Measurements from ENCODE around the gene TFAP2C.
"Not testable (repeated sequence)": the region's sequence is repeated elsewhere in the genome, so short reads cannot be mapped to it uniquely, and the experiment has no call there.

The TFAP2C gene

GRCh38 chr20:56616716-56617115 is 12.4 kb upstream of the TFAP2C start:
- no peak for DNase-seq (ENCODE audit: low read depth)

- no peak for DNase-seq (ENCODE audit: low read depth)
Measured at GRCh38 chr20:56617489-56617888, 11.6 kb upstream of the TFAP2C start.

- no peak for DNase-seq (ENCODE audit: low read depth)
Measured at GRCh38 chr20:56621730-56622129, 7.4 kb upstream of the TFAP2C start.

GRCh38 chr20:56623930-56624329 is 5.2 kb upstream of the TFAP2C start:
- not testable (repeated sequence) for DNase-seq (ENCODE audit: low read depth)

- no peak for DNase-seq (ENCODE audit: low read depth)
Measured at GRCh38 chr20:56624786-56625681, 4.1 kb upstream of the TFAP2C start.

- no peak for DNase-seq (ENCODE audit: low read depth)
Measured at GRCh38 chr20:56625837-56626236, 3.3 kb upstream of the TFAP2C start.

GRCh38 chr20:56626367-56627121 is 2.6 kb upstream of the TFAP2C start:
- DNase-seq (ENCODE audit: low read depth): no peak

- no peak for DNase-seq (ENCODE audit: low read depth)
Measured at GRCh38 chr20:56627122-56628014, 1.7 kb upstream of the TFAP2C start.

- no peak for DNase-seq (ENCODE audit: low read depth)
Measured at GRCh38 chr20:56628015-56628872, 862 bp upstream of the TFAP2C start.

GRCh38 chr20:56629464-56630085 is 469 bp downstream of the TFAP2C start:
- DNase-seq (ENCODE audit: low read depth): no peak

GRCh38 chr20:56630086-56630493 is 984 bp downstream of the TFAP2C start:
- no peak for DNase-seq (ENCODE audit: low read depth)

- DNase-seq (ENCODE audit: low read depth): no peak
Measured at GRCh38 chr20:56630506-56631317, 1.6 kb downstream of the TFAP2C start.

GRCh38 chr20:56631318-56631989 is 2.3 kb downstream of the TFAP2C start:
- no peak for DNase-seq (ENCODE audit: low read depth)

GRCh38 chr20:56631990-56632327 is 2.9 kb downstream of the TFAP2C start:
- no peak for DNase-seq (ENCODE audit: low read depth)

- no peak for DNase-seq (ENCODE audit: low read depth)
Measured at GRCh38 chr20:56634307-56634706, 5.2 kb downstream of the TFAP2C start.

GRCh38 chr20:56634735-56635385 is 5.8 kb downstream of the TFAP2C start:
- DNase-seq (ENCODE audit: low read depth): no peak

- DNase-seq (ENCODE audit: low read depth): peak; percentile 79
Measured at GRCh38 chr20:56636716-56637115, 7.6 kb downstream of the TFAP2C start.

GRCh38 chr20:56637576-56637975 is 8.5 kb downstream of the TFAP2C start:
- no peak for DNase-seq (ENCODE audit: low read depth)

GRCh38 chr20:56646599-56646998 is 17.5 kb downstream of the TFAP2C start:
- no peak for DNase-seq (ENCODE audit: low read depth)

Data from HS-5 (cell line).